ENCODE data around the gene ZNF428. TPM values are rescaled to one million over a fixed set of nuclear protein-coding genes. Genes with fewer than 3 reads are reported as not detected.

The ZNF428 gene
- 64.1 and 96.9 TPM in 2 replicates for total RNA-seq (2014; rRNA removed; shearing (Covaris generic))

GRCh38 chr19:43619262-43620060, at the start of gene ZNF428:
ZNF428 (minus strand) TSS chr19:43619629; CDS start chr19:43614304, 5,325 bp downstream.
- Histone ChIP-seq H3K36me3 (no peaks in the 10 kb centered on the region; the same call in 1 of the 2 replicates), H3K27me3 (replicated peaks) (no peaks in the 10 kb centered on the region), H3K27ac (peak within 1 kb of the TSS; percentile 78), H3K4me1 (replicated peaks) (peaks cover 9% of the 10 kb centered on the region), H3K4me3 (peak within 1 kb of the TSS; percentile 66), H3K9me3 (replicated peaks) (no peaks in the 10 kb centered on the region)
- DNase-seq (ENCODE audit: low read depth in 1 of 2, low spot score in 2 of 2): peak; percentile 89 to 92

DNA sequence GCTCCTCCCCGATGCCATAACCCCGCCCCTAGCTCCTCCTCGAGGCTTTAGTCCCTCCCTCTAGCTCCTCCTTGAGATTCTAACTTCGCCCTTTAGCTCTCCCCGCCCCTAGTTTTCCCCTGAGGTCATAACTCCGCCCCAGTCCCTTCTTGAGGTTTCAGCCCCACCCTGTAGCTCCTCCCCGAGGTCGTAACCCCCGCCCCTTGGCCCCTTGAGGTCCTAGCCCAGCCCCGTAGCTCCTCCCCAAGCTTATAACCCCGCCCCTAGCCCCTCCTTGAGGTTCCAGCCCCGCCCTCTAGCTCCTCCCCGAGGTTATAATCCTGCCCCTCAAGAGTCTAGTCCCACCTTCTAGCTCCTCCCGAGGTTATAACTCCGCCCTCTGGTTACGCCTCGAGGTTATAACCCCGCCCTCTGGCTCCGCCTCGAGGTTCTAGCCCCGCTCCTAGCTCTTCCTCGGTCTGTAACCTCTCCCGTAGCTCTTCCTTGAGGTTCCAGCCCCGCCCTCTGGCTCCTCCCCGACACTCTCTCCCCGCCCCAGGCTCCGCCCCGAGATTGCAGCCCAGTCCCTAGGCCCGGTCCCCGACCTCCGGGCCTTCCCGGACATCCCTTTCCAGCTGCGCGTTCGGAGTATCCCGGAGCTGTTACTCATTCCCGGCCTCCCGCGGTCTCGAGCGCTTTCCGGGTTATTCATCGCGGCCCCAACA, 49.1 kb upstream of the ZNF428 start:
- Histone ChIP-seq H3K4me3 (peak overlapping the region; percentile 42), H3K36me3 (peaks cover 16% of the 10 kb centered on the region), H3K27me3 (replicated peaks) (no peaks in the 10 kb centered on the region), H3K4me1 (replicated peaks) (peaks cover 16% of the 10 kb centered on the region), H3K9me3 (replicated peaks) (no peaks in the 10 kb centered on the region; the same call in 1 of the 2 replicates), H3K27ac (peak overlapping the region; percentile 74)
- DNase-seq (ENCODE audit: low read depth in 1 of 2, low spot score in 2 of 2): peak; percentile 96 to 98

DNA sequence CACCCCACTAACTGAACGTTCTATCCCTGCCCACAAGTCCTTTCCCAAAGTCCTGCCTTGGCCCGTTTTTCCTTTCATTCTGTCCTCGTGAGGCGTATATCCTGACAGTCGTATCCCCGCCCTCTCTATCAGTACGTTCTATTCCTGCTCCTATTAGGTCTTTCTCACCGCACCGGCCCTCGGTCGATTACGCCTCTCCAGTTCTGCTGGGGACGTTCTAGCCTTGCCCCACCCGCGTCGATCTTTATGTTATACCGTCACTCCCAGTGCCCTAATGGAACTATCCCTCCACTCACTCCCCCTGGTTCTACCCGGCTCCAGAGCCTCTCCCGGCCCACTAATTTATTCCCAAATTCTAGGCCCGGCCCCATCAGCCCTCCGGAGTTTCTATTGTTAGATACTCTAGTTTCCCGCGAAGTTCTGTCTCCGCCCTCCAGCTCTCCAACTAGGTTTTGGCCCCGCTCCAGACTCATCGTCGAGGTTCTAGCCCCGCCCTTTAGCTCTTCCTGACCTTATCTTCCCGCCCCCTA, 48.5 kb upstream of the ZNF428 start:
- Histone ChIP-seq H3K9me3 (replicated peaks) (no peaks in the 10 kb centered on the region; the same call in 1 of the 2 replicates), H3K27ac (0 out of 2 replicates have a peak overlapping the region, but pooled peaks have one; percentile 11), H3K36me3 (peaks cover 20% of the 10 kb centered on the region), H3K4me3 (peak overlapping the region; percentile 8; the same call in 1 of the 2 replicates), H3K27me3 (replicated peaks) (no peaks in the 10 kb centered on the region), H3K4me1 (replicated peaks) (peaks cover 16% of the 10 kb centered on the region)
- DNase-seq (ENCODE audit: low read depth in 1 of 2, low spot score in 2 of 2): no peak

GRCh38 chr19:43667126-43667875, 47.9 kb upstream of the ZNF428 start:
- Histone ChIP-seq H3K4me1 (replicated peaks) (peaks cover 16% of the 10 kb centered on the region), H3K36me3 (peaks cover 23% of the 10 kb centered on the region), H3K4me3 (no peak overlapping the region), H3K9me3 (replicated peaks) (no peaks in the 10 kb centered on the region; the same call in 1 of the 2 replicates), H3K27ac (no peak overlapping the region), H3K27me3 (replicated peaks) (no peaks in the 10 kb centered on the region)
- no peak for DNase-seq (ENCODE audit: low read depth in 1 of 2, low spot score in 2 of 2)

- peaks cover 2% of the 10 kb centered on the region for H3K4me1 ChIP-seq (replicated peaks)
- no peaks in the 10 kb centered on the region for H3K9me3 ChIP-seq (replicated peaks)
- DNase-seq (ENCODE audit: low read depth in 1 of 2, low spot score in 2 of 2): no peak
- H3K4me3 ChIP-seq: no peak overlapping the region
- no peak overlapping the region for H3K27ac ChIP-seq
- no peaks in the 10 kb centered on the region for H3K27me3 ChIP-seq (replicated peaks)
- H3K36me3 ChIP-seq: peaks cover 39% of the 10 kb centered on the region
Observed at GRCh38 chr19:43664018-43664417, 44.6 kb upstream of the ZNF428 start.

DNA sequence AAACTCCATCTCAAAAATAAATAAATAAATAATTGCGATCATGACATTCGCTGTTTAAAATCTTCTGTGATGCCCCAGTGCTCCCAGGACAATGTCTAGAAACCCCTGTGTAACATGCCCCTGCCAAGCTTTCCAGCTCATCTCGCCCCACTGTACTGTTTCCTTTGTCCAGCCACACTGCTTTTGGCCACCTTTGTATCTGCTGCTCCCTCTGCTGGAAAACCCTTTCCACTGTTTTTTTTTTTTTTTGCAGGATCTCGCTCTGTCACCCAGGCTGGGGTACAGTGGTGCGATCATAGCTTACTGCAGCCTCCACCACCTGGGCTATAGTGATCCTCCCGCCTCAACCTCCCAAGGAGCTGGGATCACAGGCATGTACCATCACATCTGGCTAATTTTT, 43.1 kb upstream of the ZNF428 start:
- Histone ChIP-seq H3K9me3 (replicated peaks) (no peaks in the 10 kb centered on the region), H3K27ac (no peak overlapping the region), H3K4me3 (no peak overlapping the region), H3K4me1 (replicated peaks) (no peaks in the 10 kb centered on the region), H3K36me3 (peaks cover 38% of the 10 kb centered on the region), H3K27me3 (replicated peaks) (no peaks in the 10 kb centered on the region)
- no peak for DNase-seq (ENCODE audit: low read depth in 1 of 2, low spot score in 2 of 2)

GRCh38 chr19:43660971-43661360, 41.5 kb upstream of the ZNF428 start:
- DNase-seq (ENCODE audit: low read depth in 1 of 2, low spot score in 2 of 2): no peak
- no peak overlapping the region for H3K27ac ChIP-seq
- H3K36me3 ChIP-seq: peaks cover 31% of the 10 kb centered on the region
- H3K4me1 ChIP-seq (replicated peaks): no peaks in the 10 kb centered on the region
- no peaks in the 10 kb centered on the region for H3K9me3 ChIP-seq (replicated peaks)
- no peaks in the 10 kb centered on the region for H3K27me3 ChIP-seq (replicated peaks)
- H3K4me3 ChIP-seq: no peak overlapping the region

- Histone ChIP-seq H3K36me3 (peaks cover 36% of the 10 kb centered on the region), H3K4me1 (replicated peaks) (no peaks in the 10 kb centered on the region), H3K4me3 (no peak overlapping the region), H3K27me3 (replicated peaks) (no peaks in the 10 kb centered on the region), H3K27ac (no peak overlapping the region), H3K9me3 (replicated peaks) (no peaks in the 10 kb centered on the region)
- no peak for DNase-seq (ENCODE audit: low read depth in 1 of 2, low spot score in 2 of 2)
Observed at GRCh38 chr19:43660301-43660970, 41.0 kb upstream of the ZNF428 start.

DNA sequence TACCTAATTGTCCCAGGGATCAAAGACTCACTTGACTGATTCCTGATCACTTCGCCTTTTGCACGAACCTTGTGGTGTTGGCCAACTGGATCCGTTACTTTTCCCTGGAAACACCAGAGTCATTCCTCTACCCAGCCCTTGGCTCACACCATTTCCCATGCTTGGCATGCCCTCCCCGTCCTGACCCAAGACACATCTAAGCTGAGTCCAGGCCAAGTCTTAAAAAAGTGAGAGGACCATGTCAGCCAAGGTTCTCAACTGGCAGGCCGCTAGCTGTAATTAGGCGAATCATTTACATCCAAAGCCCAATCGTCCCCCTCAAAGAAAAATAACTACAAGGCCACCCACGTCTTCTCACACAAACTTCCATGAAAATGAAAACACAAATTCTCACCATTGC, 39.1 kb upstream of the ZNF428 start:
- no peak overlapping the region for H3K4me3 ChIP-seq
- H3K27me3 ChIP-seq (replicated peaks): no peaks in the 10 kb centered on the region
- DNase-seq (ENCODE audit: low read depth in 1 of 2, low spot score in 2 of 2): no peak
- H3K9me3 ChIP-seq (replicated peaks): no peaks in the 10 kb centered on the region
- no peak overlapping the region for H3K27ac ChIP-seq
- peaks cover 42% of the 10 kb centered on the region for H3K36me3 ChIP-seq
- H3K4me1 ChIP-seq (replicated peaks): no peaks in the 10 kb centered on the region

GRCh38 chr19:43658001-43658400, 38.6 kb upstream of the ZNF428 start:
- no peak overlapping the region for H3K4me3 ChIP-seq
- no peaks in the 10 kb centered on the region for H3K9me3 ChIP-seq (replicated peaks)
- H3K4me1 ChIP-seq (replicated peaks): no peaks in the 10 kb centered on the region
- H3K36me3 ChIP-seq: peaks cover 38% of the 10 kb centered on the region
- DNase-seq (ENCODE audit: low read depth in 1 of 2, low spot score in 2 of 2): no peak
- H3K27me3 ChIP-seq (replicated peaks): no peaks in the 10 kb centered on the region
- H3K27ac ChIP-seq: no peak overlapping the region

DNA sequence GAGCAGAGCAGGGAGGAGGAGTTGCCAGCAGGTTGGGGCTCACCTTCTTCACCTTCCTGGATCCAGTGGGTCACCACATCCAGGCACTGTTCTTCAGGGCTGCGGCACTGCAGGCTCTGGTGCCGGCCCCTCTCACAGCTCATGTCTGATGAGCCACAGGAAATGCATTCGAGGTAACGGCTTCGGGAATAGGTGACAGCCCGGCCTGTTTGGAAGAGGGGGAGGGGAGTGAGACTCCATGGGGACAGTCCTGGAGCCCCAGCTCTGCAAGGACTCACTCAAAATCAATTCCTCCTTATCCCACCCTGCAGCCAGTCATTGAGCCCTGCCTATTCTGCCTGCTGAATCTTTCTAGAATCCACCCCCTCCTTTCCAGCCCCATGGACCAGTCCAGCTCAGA, 37.0 kb upstream of the ZNF428 start:
- H3K4me1 ChIP-seq (replicated peaks): no peaks in the 10 kb centered on the region
- peaks cover 37% of the 10 kb centered on the region for H3K36me3 ChIP-seq

DNA sequence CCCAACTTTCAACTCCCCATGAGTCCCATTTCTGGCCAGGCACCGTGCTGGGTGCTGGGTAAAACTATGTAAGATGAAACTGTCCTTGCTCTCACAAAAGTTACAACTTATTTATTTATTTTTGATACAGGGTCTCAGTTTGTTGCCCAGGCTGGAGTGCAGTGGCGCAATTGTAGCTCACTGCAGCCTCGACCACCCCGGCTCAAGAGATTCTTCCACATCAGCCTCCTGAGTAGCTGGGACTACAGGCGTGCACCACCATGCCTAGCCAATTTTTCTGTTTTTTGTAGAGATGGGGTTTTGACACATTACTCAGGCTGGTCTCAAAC, 33.1 kb upstream of the ZNF428 start:
- DNase-seq (ENCODE audit: low read depth in 1 of 2, low spot score in 2 of 2): no peak
- Histone ChIP-seq H3K27ac (no peak overlapping the region), H3K9me3 (replicated peaks) (no peaks in the 10 kb centered on the region), H3K27me3 (replicated peaks) (no peaks in the 10 kb centered on the region), H3K4me1 (replicated peaks) (no peaks in the 10 kb centered on the region), H3K4me3 (no peak overlapping the region), H3K36me3 (peaks cover 35% of the 10 kb centered on the region)

More for the DNA sequence above, 37.0 kb upstream of the ZNF428 start:
- no peak overlapping the region for H3K27ac ChIP-seq
- H3K4me3 ChIP-seq: no peak overlapping the region
- H3K27me3 ChIP-seq (replicated peaks): no peaks in the 10 kb centered on the region
- no peaks in the 10 kb centered on the region for H3K9me3 ChIP-seq (replicated peaks)
- DNase-seq (ENCODE audit: low read depth in 1 of 2, low spot score in 2 of 2): no peak
